Erythroblast (primary cell): Measurements from ENCODE around the gene TOX2.

Experiments used
- GATA1 ChIP-seq: IDR thresholded peaks from 2 replicates; pipeline ENCODE4 v1.6.1; 2011; ENCODE audit warnings: low read depth, mild to moderate bottlenecking, control low read depth, low read length, moderate library complexity
- POLR2A ChIP-seq: IDR thresholded peaks from 2 replicates; pipeline ENCODE4 v1.6.1; 2011; ENCODE audit warnings: mild to moderate bottlenecking, low read length

DNA sequence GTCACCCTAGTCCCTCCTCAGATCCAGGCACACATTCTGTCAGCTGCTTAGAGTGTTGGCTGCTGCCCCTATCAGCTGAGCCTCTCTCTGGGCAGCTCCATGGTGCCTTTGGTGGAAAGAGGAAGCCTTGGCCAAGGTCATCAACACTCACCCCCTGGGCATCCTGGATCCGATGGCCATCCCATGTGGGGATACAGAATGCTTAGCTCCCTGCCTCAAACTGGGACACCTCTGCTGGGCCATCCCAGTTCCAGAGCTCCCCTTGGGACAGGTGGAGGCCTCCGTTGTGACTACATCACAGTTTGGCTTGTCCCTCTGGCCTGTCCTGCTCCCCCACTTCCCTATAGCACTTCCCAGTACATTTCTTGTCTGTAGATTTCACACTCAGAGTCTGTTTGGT lies 45.6 kb downstream of the TOX2 start:
- no peak for TF ChIP-seq POLR2A
- TF ChIP-seq GATA1 = no peak
